Endothelial cell of umbilical vein (primary cell): ENCODE data around the gene PML. TPM values are rescaled to one million over a fixed set of nuclear protein-coding genes. Genes with fewer than 3 reads are reported as not detected.
A peak's percentile ranks its signal among the peaks of the same experiment; 100 is the strongest.

ENCODE experiments used
- BruUV-seq: library from RNA; stranded (reverse); fragments of 400-500 nt; replicated peaks from 2 replicates; lab custom pipeline; 2021; lab: Mats Ljungman, UMichigan
- CTCF ChIA-PET: fragments of 300-600, 350-600 bp; sonication (Branson Sonifier 250); formaldehyde crosslinking; loops from one replicate; lab custom pipeline; 2021; ENCODE audit warnings: antibody characterized with exemption, inconsistent platforms; lab: Charles Lee
- POLR2A ChIA-PET: fragments of 300-600, 350-600 bp; sonication (Branson Sonifier 250); formaldehyde crosslinking; loops from one replicate; lab custom pipeline; 2021; ENCODE audit warnings: antibody characterized with exemption, inconsistent platforms; lab: Charles Lee
- DNase-seq: peaks from one replicate; pipeline ENCODE4 v3.0.0-alpha.2; 2011; ENCODE audit warnings: low read depth, low spot score
- FAIRE-seq: peaks from 2 replicates; lab custom pipeline; 2011; peaks lifted over from hg19 to GRCh38; lab: Jason Lieb, UNC
- H2AFZ ChIP-seq: 2 replicates; pipeline ENCODE4 v1.6.0; 2012; ENCODE audit warnings: low read depth, low read length, control low read depth, inconsistent platforms
- H3K27ac ChIP-seq: 2 replicates; pipeline ENCODE4 v1.5.1; 2011; ENCODE audit warnings: low read depth, mild to moderate bottlenecking, control low read depth, low read length, moderate library complexity; ENCODE audit not compliant: insufficient read depth
- H3K27me3 ChIP-seq, 2 experiments: 2 replicates each; pipeline versions ENCODE4 v1.6.0 to v1.6.1; 2011; ENCODE audit warnings: low read length in 2 of 2, mixed read lengths in 1 of 2; ENCODE audit not compliant: control insufficient read depth in 2 of 2, insufficient read depth in 2 of 2
- H3K36me3 ChIP-seq, 2 experiments: 2 replicates in 1 of 2; 3 replicates in 1 of 2; pipeline ENCODE4 v1.5.1; 2011; ENCODE audit warnings: low read length in 2 of 2, mild to moderate bottlenecking in 1 of 2, moderate library complexity in 1 of 2; ENCODE audit not compliant: control insufficient read depth in 2 of 2, insufficient read depth in 2 of 2; ENCODE audit errors: extremely low read depth in 1 of 2
- H3K4me1 ChIP-seq: 3 replicates; pipeline ENCODE4 v1.5.1; 2011; ENCODE audit warnings: mild to moderate bottlenecking, low read length; ENCODE audit not compliant: control insufficient read depth, insufficient read depth; ENCODE audit errors: extremely low read depth
- H3K4me2 ChIP-seq: 2 replicates; pipeline ENCODE4 v1.6.1; 2011; ENCODE audit warnings: low read length, control low read depth, mixed read lengths; ENCODE audit not compliant: insufficient read depth
- H3K4me3 ChIP-seq, 3 experiments: fragments of 200-600 bp in 1 of 3; sonication (generic), shearing (Covaris generic) in 1 of 3; replicated peaks in 1 of 3; 2 replicates each; pipeline ENCODE4 v1.5.1; 2011 to 2016; ENCODE audit warnings: control low read depth in 3 of 3, low read length in 3 of 3, mild to moderate bottlenecking in 2 of 3, inconsistent platforms in 1 of 3, low read depth in 1 of 3, moderate library complexity in 1 of 3; ENCODE audit not compliant: insufficient read depth in 1 of 3
- H3K79me2 ChIP-seq: 2 replicates; pipeline ENCODE4 v1.6.0; 2012; ENCODE audit warnings: low read length, inconsistent platforms; ENCODE audit not compliant: control insufficient read depth, insufficient read depth
- H3K9ac ChIP-seq: replicated peaks from 2 replicates; pipeline ENCODE3; 2011; ENCODE audit warnings: low read length, control low read depth; ENCODE audit not compliant: insufficient read depth; ENCODE audit errors: extremely low read depth
- H3K9me1 ChIP-seq: replicated peaks from 3 replicates; pipeline ENCODE4 v1.6.0; 2011; ENCODE audit warnings: mild to moderate bottlenecking, low read length; ENCODE audit not compliant: control insufficient read depth, insufficient read depth; ENCODE audit errors: extremely low read depth
- H3K9me3 ChIP-seq: replicated peaks from 2 replicates; pipeline ENCODE4 v1.5.1; 2012; ENCODE audit warnings: low read length, inconsistent platforms; ENCODE audit not compliant: control insufficient read depth, insufficient read depth
- H4K20me1 ChIP-seq: replicated peaks from 2 replicates; pipeline ENCODE3; 2011; ENCODE audit warnings: mild to moderate bottlenecking, low read length; ENCODE audit not compliant: control insufficient read depth, insufficient read depth; ENCODE audit errors: extremely low read depth
- EZH2 ChIP-seq: IDR thresholded peaks from 2 replicates; pipeline ENCODE4 v1.6.1; 2012; ENCODE audit warnings: borderline replicate concordance, low read depth, mild to moderate bottlenecking, moderate library complexity, low read length, inconsistent platforms; ENCODE audit not compliant: severe bottlenecking
- FOS ChIP-seq: IDR thresholded peaks from 2 replicates; pipeline ENCODE4 v1.6.1; 2011; ENCODE audit warnings: mild to moderate bottlenecking, low read length, moderate library complexity, borderline replicate concordance; ENCODE audit not compliant: insufficient read depth
- GATA2 ChIP-seq: IDR thresholded peaks from 2 replicates; pipeline ENCODE4 v1.7.0; 2011; ENCODE audit warnings: low read depth, mild to moderate bottlenecking, moderate library complexity, mixed read lengths, low read length; ENCODE audit not compliant: insufficient read length, insufficient read depth
- JUN ChIP-seq: IDR thresholded peaks from 2 replicates; pipeline ENCODE4 v1.6.1; 2011; ENCODE audit warnings: borderline replicate concordance, low read depth; ENCODE audit not compliant: insufficient read length, insufficient read depth
- MAX ChIP-seq: IDR thresholded peaks from 2 replicates; pipeline ENCODE4 v1.6.1; 2011; ENCODE audit not compliant: insufficient read depth, insufficient read length
- MYC ChIP-seq: IDR thresholded peaks from one replicate; pipeline ENCODE4 v1.6.1; 2011; ENCODE audit warnings: mild to moderate bottlenecking, low read depth, low read length
- POLR2A ChIP-seq: IDR thresholded peaks from 2 replicates; pipeline ENCODE4 v1.6.1; 2012; ENCODE audit warnings: low read depth, mild to moderate bottlenecking, control low read depth, low read length
- POLR2AphosphoS5 ChIP-seq: IDR thresholded peaks from 2 replicates; pipeline ENCODE4 v1.6.1; 2012; ENCODE audit warnings: low read depth, mild to moderate bottlenecking, control low read depth, low read length, moderate library complexity; ENCODE audit not compliant: insufficient read depth
- dilution Hi-C: fragments of 300-500 bp; cut with MboI; formaldehyde crosslinking; loops from one replicate; pipeline ENCODE4 v1.15.0; 2019; ENCODE audit warnings: low sequenced_read_pairs; ENCODE audit not compliant: extremely low pct_ligation_motif_present
- intact Hi-C: fragments of 100-400 bp; cut with micrococcal nuclease; formaldehyde crosslinking; loops from one replicate; pipeline ENCODE4 v1.10.0; 2022
- polyA plus RNA-seq, 4 experiments: library from polyadenylated mRNA; depleted of rRNA in 3 of 4; stranded (reverse) in 3 of 4; unstranded in 1 of 4; fragments of >200 nt; gene quantifications; 2 replicates each; pipeline versions ENCODE4 v1.2.1 to v1.2.3, GENCODE V29; 2011 to 2012; ENCODE audit warnings: missing spikeins in 1 of 4
- total RNA-seq: library from RNA; stranded (reverse); gene quantifications from 2 replicates; pipeline ENCODE4 v1.2.3, GENCODE V29; 2021
- TF ChIP-seq, protein P1 (sequence below), 2 donors: IDR thresholded peaks; 1 replicate in 1 of 2; 2 replicates in 1 of 2; pipeline ENCODE4 v1.5.1; 2011; ENCODE audit warnings: low read length in 2 of 2, mild to moderate bottlenecking in 2 of 2, moderate library complexity in 2 of 2, control low read depth in 1 of 2, inconsistent platforms in 1 of 2, low read depth in 1 of 2; ENCODE audit not compliant: insufficient read depth in 1 of 2; ENCODE audit errors: extremely low read depth in 1 of 2

The PML gene
- total and polyA plus RNA-seq, 2 donors (not counting 3 experiments of a cell fraction or from before 2014, with no cell fraction given) = 30.4 to 79.6 TPM

DNA sequence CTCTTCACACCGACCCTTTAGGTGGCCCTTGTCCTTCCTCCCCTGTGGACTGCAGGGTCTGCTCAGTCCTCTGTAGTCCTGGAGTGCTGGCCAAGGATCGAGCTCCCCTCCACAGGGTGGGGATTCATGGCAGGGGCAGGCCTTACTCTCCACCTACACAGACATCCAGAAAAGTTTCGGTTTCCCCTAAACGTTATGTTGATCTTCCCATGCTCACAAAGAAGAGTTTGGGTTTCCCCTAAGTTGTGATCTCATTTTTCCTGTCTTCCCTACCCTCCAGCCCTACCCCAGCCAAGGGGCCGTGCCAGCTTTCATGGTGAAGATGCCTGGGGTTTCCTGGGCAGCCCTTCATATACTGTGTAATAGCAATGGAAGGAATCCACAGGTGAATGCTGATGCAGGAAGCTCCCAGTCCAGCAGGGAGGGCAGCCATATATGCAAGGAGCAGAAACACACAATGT lies 12.7 kb upstream of the PML start:
- Histone ChIP-seq H3K27me3 (no peaks in the 10 kb centered on the region), H3K36me3 (no peaks in the 10 kb centered on the region), H3K9ac (no peak overlapping the region), H4K20me1 (no peaks in the 10 kb centered on the region), H2AFZ (peak overlapping the region; percentile 18), H3K9me3 (no peaks in the 10 kb centered on the region), H3K9me1 (no peaks in the 10 kb centered on the region), H3K79me2 (no peaks in the 10 kb centered on the region), H3K27ac (peak overlapping the region; percentile 70), H3K4me2 (peak overlapping the region; percentile 14), H3K4me1 (peaks cover 21% of the 10 kb centered on the region), H3K4me3 (no peak overlapping the region)
- TF ChIP-seq FOS (no peak), JUN (no peak), POLR2AphosphoS5 (no peak), MAX (no peak), GATA2 (no peak), MYC (no peak), EZH2 (no peak), POLR2A (no peak)
- TF ChIP-seq, protein P1, sequence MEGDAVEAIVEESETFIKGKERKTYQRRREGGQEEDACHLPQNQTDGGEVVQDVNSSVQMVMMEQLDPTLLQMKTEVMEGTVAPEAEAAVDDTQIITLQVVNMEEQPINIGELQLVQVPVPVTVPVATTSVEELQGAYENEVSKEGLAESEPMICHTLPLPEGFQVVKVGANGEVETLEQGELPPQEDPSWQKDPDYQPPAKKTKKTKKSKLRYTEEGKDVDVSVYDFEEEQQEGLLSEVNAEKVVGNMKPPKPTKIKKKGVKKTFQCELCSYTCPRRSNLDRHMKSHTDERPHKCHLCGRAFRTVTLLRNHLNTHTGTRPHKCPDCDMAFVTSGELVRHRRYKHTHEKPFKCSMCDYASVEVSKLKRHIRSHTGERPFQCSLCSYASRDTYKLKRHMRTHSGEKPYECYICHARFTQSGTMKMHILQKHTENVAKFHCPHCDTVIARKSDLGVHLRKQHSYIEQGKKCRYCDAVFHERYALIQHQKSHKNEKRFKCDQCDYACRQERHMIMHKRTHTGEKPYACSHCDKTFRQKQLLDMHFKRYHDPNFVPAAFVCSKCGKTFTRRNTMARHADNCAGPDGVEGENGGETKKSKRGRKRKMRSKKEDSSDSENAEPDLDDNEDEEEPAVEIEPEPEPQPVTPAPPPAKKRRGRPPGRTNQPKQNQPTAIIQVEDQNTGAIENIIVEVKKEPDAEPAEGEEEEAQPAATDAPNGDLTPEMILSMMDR (IDR thresholded peaks at IDR 0.05; ENCODE audit: extremely low read depth in 1 of 2, insufficient read depth in 1 of 2, low read depth in 1 of 2, low read length in 2 of 2) = no peak
- CTCF ChIA-PET = interaction anchor here (1.7 to 2.9 kb wide), 6 partner anchors 9 to 326 kb away, joined by 7 to 50 read pairs (median 12); partner anchors contain the start of genes PML and STOML1
- POLR2A ChIA-PET = no interaction called here
- DNase-seq (no peak), FAIRE-seq (no peak)
- BruUV-seq = no TSS peak
- intact Hi-C loops (loop anchor here (1.0 kb wide), 2 partner anchors 11 to 44 kb away; partner anchors contain the start of gene STOML1), dilution Hi-C loops (no loop called here)
